Ramos (cell line): ENCODE results near the gene HOXC10.

Experiments
- in situ Hi-C: fragments of 300-500 bp; cut with MboI; formaldehyde crosslinking; loops from one replicate; pipeline ENCODE4 v1.14.3; 2022; ENCODE audit warnings: low sequenced_read_pairs; ENCODE audit not compliant: unreplicated experiment

HOXC10 gene

DNA sequence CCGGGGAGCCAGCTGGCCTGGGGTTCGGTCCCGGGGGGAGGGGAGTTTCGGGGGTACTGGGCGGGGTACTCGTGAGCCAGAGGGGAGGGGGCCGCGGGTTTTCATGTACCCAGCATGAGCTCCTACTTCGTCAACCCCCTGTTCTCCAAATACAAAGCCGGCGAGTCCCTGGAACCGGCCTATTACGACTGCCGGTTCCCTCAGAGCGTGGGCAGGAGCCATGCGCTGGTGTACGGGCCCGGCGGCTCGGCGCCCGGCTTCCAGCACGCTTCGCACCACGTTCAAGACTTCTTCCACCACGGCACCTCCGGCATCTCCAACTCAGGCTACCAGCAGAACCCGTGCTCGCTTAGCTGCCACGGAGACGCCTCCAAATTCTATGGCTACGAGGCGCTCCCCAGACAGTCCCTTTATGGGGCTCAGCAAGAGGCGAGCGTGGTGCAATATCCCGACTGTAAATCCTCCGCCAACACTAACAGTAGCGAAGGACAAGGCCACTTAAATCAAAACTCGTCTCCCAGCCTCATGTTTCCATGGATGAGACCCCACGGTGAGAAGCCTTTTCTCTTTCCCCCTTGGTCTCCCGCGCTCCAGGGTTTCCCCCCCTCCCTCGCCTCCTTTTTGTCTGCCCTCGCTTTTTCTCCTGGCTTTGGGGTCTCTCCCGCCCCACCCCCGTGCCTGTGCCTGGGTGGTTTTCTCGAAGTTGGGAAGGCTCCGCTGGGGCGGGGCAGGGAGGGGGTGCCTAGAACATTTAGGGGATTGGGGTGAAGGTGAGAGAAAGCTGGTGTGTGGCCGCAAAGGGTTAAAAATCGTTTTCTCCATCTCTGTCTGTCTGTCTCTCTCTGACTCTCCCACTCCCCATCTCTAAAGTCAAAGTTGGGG is 24.5 kb downstream of the HOXC10 start:
- in situ Hi-C loops = no loop called here

DNA sequence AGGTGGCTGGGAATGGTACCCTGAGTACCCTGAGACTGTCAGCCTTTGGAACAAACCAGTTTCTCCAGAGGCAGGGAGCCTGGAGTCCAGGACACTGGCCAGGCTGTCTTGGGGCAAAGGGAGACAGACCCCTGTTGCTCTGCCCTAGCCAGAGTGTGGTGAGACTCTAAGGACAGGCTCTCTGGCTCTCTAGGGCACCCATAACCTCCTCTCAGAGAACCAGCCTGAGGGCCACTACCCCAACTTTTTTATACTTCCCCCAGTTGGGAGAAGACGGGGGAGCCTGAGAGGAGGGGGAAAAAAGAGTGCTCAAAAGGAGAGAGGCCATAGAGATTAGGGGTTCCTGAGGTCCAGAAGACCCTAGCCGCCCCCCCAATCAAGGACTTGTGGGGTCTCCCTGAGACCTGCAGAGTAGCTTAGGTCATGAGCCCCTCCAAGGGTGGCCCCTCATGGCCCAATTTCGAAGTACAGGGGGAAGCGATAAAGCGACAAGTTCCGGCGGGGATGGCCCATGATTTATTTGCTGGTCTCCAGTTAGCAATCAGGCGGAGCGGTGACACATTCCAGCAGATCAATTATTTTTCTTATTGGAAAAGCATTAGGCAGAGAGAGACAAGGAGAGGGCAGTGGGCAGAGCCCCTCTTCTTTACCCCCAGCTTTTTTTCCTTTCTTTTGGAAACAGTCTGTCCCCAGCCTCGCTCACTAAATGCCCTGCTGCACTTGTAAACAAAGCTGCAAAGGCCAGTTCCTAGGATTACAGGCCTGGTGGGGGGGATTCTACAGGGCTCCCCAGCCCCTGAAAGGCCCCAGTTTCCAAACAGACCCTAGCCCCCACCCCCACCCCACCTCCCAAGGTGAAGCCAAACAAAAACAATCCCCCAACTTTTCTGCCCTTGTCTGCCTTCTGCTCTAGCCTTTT is 25.4 kb downstream of the HOXC10 start:
- in situ Hi-C loops = no loop called here

DNA sequence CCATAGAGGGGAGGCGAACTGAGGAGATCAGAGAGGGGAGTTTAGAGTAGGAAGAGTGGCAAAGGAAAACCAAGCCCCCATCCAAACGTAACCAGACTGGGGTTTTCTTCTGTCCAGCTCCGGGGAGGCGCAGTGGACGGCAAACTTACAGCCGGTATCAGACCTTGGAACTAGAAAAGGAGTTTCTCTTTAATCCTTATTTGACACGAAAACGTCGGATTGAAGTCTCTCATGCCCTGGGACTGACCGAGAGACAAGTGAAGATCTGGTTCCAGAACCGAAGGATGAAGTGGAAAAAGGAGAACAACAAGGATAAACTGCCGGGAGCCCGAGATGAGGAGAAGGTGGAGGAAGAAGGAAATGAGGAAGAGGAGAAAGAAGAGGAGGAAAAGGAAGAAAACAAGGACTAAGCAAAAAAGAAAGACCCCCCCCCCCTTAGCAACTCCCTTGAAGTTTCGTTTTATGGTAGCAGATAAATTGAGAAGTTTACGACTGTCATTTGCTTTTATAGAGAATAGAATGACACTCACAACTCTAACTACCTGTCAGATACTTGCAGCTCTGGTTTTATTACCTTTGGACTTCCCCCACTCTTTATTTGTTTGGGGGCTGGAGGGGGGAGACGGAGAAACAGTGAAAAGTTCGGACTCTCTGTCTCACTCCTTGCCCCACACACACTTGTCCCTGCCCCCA is 26.2 kb downstream of the HOXC10 start:
- in situ Hi-C loops = no loop called here

DNA sequence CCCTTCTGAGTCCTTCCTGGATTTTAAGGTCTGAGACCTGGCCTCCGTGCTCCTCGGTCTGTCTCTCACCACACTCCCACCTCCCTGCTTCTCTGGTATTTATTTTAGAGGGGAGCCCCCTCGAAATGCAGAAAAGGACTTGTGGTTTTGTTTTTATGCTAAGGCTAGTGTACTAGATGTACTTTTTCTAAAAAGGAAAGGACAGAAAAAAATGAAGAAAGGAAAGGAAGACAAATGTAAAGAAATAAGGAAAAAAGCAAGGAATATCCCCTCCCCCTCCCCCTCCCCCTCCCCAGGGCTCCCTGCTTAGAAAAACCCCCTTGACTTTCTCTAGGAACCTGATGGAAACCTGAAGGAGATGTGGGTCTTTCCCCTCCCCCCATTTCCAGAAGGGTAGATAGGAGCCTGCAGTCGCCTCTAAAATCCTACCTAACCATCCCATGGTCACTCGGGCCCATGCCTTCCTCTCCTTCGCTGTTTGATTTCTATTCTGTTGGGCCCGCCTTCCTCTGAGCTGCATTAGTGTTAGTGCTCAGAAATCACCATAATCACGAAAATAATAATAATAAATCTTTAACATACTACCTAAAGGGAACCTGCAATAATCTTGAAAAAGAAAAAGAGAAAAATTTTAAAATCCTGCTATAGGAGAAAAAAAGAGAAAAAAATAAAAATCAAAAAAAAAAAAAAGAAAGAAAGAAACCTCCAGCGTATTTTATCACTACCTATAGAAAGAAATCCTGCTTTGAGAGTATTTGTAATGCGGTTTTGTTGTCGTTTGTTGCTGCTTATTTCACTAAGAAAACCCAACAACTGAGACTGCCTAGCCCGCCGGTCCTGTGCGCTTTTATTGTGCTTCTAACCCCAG is 27.0 kb downstream of the HOXC10 start:
- in situ Hi-C loops = no loop called here

DNA sequence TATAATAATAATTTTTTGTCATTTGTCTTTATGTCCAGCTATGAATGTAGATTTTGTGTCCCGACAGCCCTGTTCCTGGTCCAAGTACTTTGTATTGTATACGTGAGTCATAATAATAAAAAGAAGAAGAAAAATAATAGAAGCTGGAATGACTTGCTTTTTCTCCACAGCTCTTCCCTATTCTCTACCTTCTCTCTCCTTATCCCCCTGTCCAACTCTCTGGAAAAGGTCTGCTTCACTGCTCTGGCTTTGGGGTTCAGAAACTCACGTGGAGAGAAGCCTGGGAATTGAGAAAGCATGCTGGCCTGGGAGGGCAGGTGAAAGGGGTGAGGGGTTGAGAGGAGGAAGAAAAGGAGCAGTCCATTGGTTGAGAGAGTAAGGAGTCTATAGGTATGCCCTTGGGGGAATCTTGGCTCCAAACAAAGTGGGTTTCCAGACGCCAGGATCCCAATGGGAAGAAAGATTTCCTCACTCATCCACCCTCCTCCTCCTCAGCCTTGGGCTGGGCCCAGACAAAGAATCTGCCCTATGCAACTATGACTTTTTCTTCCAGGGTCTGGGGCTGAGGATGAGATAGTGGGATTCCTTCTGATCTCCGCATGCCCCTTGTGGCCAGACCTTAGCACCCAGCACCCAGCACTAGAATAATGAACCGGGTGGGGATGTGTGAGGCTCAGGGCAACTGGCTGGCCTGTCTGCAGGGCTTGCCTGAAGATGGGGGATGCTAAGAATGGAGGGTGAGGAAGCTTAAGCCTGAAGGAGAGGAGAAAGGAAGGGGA is 27.9 kb downstream of the HOXC10 start:
- in situ Hi-C loops = no loop called here

DNA sequence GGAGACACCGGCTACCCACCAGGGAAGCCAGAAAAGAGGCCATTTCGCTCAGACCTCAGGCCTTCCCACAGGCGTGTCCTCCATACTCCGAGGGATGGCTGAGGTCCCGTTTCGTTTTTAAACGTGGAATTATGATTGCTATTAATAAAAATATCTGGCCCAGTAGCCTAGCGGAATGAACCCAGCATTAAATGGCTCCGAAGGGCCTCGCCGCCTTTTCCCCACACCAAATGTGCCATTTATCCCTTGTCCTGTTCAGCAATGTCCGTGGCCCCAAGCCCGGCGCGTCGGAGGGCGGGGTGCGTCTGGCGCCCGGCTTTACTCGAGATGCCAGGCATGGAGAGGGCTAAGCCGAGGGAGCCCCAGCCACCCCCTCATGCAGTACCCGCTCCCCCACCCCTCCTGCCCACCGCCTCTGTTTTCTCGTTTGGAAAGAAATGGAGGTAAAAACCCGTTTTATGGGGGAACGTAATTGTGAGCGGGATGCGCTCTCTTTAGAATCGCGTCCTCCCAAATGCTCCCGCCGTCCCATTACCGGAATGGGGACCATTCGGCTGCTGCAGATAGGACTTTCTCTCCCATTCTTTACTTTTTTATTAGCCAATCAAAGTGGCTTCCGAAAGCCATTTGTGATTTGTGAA is 29.6 kb downstream of the HOXC10 start:
- in situ Hi-C loops = no loop called here

DNA sequence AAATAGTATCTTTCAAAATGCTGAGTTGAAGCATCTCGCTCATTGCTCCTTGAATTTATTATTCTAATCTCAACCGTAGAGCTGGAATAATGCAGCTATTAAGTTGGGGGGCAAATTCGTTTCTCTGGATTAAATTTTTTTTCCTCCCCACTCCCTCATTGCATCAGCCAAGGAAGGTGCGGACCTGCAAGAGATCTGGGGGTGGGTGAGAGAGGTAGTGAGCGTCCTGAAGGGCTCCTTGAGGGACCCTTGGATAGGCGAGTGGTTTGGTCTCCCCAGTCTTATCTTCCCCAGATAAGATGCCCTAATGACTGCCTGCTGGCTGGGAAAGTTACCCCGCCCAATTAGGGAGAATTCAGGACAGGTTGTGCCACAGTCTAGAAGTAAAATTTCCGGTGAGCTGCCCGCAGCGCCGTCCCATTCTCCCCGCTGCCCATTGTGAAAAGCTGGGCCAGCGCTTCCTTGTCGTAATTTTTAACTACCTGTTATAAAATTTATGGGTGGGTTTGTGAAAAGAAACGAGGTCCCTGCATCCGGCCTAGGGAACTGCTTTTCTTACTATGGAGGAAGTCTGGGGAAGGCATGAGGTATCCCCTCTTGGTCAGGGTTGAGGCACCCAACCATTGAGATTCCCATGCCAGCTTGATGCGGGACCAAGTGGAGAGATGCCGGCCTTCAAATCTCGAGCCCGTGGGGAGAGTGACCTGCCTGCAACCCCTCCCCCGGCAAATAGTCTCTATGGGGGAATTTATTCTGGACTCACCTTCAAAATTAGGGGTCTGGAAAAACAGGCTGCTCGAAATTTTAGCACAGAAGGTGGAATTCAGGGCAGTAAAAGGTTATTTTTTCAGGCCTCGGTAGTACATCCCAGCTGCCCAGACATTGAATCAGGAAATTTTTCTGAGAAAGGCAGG is 30.3 kb downstream of the HOXC10 start:
- in situ Hi-C loops = no loop called here

DNA sequence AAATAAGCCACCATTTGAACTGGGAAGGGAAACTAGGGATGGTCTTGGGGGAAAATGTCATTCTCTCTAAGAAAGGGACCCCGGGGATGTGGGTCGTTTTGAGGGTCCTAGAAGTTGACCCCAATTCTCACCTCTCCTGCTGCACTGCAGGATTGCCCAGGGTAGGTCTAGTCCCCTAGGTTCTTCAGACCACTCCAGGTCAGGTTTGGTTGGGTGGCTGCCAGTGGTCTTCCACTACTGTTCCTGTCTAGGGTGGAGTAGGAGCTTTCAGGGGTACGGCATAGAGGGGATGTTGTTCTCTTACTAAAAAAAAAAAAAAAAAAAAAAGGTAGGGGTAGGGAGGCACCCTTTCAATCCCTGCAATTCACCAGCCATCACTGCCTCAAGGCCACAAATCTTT is 31.1 kb downstream of the HOXC10 start:
- in situ Hi-C loops = no loop called here

DNA sequence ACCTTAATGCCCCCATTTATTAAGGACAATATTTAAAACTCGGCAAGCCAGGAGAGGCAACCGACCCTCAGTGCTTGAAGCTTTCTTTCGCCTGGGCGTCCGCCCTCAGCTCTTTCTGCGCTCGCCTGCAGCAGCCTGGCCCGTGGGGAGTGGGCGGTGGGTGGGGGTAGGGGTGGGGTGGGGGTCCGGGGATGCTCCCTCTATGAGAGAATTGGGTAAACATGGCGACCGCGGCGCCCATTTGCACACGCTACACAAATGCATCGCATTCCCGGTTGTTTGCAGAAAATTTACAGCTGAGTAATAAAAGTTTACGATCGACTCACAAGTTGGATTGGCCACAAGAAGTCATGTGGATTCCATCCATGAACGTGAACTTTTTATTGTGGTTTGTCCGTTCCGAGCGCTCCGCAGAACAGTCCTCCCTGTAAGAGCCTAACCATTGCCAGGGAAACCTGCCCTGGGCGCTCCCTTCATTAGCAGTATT is 31.6 kb downstream of the HOXC10 start:
- in situ Hi-C loops = no loop called here

DNA sequence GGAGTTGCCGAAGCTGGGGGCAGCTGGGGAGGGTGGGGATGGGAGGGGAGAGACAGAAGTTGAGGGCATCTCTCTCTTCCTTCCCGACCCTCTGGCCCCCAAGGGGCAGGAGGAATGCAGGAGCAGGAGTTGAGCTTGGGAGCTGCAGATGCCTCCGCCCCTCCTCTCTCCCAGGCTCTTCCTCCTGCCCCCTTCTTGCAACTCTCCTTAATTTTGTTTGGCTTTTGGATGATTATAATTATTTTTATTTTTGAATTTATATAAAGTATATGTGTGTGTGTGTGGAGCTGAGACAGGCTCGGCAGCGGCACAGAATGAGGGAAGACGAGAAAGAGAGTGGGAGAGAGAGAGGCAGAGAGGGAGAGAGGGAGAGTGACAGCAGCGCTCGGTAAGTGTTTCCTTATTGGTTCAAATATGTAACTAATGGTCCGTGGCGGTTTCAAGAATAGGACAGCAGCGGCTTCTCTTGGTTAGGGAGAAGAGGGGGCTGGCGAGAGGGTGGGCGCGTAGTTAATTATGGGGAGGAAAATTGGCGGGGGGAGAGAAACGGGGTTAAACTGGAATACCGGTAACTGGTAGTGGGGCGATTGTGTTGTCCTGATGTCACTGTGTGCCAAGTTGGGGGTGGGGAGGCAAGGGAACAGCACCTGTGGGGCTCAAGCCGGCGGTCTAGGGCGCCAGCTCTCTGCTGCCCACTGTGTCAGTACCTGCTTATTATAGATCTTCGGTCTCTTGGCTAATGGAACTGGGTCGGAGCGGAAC is 32.3 kb downstream of the HOXC10 start:
- in situ Hi-C loops = no loop called here

DNA sequence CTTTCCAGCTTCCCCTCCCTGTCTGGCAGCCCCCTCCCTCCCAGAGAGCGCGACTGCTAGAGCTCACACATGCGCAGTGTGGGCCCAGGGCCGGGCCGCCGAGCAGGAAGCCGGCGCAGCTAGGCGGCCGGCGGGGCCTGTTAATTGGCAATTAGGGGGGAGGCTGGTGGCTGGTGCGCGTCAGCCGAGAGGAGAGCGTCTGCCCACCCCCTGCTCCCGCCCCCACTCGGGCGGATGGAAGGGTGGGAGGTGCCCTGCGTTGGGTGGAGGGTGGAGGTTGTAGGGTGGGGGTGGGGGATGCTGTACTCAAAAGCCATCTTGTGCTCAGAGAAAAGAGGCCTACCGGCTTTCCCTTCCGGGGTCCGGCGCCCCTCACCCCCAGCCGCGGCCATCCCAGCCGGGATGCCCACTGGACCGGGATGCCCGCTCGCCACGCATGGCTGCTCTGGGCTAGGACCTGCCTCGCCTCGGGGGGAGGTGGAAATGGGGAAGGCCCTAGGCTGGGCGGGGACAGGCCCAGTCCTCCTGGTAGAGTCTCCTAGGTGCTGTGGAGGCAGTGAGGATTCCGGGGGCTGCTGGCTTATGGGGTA is 33.0 kb downstream of the HOXC10 start:
- in situ Hi-C loops = no loop called here

DNA sequence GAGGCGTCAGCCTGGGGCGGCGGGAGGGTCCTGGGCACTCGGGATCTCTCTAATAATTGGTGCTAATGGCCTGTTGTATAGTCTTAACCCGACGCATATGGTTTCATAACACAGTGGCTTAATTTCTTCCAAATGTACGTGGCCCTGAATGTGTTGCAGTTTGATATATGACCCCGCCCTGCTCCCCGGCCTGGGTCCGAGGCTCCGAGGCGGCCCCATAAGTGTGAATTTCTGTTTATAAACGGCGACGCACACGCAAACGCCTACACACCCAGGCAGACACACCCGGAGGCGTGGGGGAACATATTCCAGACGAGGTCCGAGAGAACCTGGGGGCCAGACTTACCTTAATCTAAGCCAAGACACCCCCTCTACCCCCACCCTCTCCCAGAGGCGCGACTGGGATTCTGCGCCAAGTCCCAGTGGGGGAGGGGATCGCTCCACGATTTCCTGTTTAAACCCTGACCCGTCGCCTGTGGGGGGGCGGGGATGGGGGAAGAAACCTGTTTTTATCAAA is 33.6 kb downstream of the HOXC10 start:
- in situ Hi-C loops = no loop called here

DNA sequence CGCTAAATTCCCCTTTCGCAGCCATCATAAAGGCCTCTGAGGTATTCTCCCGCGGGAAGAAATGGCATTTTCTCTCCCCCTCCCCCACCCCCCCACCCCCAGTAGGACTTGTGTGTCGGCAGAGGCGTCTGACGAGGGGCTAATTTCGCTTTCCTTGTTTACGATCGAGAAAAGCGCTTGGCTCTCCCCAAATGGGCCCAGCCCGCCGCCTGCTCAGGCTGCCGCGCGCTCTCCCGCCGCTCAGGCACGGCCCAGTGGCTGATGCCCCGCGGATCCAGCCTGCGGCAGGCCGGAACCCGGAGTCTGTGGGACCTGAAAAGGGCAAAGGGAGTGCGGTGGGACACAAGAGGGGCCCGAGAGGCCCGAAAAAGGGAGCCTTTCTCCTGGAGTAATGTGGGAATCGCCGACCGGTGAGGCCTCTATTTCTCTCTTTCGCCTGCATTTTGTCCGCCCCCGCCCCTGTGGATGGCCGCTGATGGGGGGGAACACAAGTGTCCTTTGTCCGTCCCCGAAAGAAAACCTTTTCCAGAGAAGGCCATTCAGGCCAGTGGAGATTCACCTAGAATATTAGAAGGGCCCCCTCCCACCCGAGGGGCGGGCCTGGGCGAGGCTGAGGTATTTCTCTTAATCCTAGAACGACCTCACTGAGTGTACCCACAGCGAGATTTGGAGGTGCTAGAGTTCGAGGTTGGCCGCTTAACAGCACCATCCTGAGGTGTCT is 34.3 kb downstream of the HOXC10 start:
- in situ Hi-C loops = no loop called here

DNA sequence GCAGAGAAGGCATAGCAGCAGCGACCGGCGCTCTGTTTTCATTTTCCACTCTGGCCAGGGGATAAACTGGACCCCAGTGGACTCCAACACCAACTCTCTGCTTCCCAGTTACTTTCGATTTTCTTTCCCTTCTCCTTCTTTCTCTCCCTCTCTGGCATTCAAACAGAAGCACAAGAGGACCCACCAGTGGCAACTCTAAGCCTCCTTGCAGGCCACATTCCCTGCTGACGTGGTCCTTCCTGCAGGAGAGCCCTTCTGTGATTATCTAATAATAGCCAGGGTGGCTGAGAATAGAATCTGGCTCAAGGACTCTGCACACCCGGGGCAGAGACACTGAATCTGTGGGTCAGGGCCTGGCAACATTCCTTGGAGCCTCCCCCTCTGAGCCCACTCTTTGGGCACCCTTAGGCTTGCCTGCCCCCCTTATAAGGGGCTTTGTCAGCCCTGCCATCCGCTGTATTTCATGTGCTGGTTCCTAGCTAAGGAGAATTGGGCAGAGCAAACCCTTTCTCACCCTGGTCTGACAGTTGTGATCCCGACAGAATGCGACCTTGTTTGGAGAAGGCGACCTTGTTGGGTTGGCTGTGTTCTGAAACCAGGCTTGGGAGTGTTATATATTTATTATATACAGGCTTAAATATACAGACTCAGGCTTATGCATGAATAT is 35.1 kb downstream of the HOXC10 start:
- in situ Hi-C loops = no loop called here
